Suprapubic skin (tissue), 4 donors: ENCODE data around the gene ZFYVE28.

Experiments used
- CTCF ChIP-seq, 2 donors: fragments of 200-600 bp in 1 of 2; fragments of 450-650 bp in 1 of 2; sonication (generic) in 1 of 2; IDR thresholded peaks; one replicate each; pipeline ENCODE4 v1.5.1; 2016 to 2019; ENCODE audit warnings: antibody characterized with exemption in 2 of 2, mild to moderate bottlenecking in 1 of 2, moderate library complexity in 1 of 2
- POLR2A ChIP-seq, 2 donors: fragments of 450-650 bp; IDR thresholded peaks; one replicate each; pipeline ENCODE4 v1.6.1; 2017; ENCODE audit warnings: antibody characterized with exemption in 2 of 2, mild to moderate bottlenecking in 2 of 2, moderate library complexity in 2 of 2
- POLR2AphosphoS5 ChIP-seq, 3 donors: sonication (generic); formaldehyde crosslinking; IDR thresholded peaks; one replicate each; pipeline ENCODE4 v1.6.1; 2017; ENCODE audit warnings: antibody characterized with exemption in 3 of 3

DNA sequence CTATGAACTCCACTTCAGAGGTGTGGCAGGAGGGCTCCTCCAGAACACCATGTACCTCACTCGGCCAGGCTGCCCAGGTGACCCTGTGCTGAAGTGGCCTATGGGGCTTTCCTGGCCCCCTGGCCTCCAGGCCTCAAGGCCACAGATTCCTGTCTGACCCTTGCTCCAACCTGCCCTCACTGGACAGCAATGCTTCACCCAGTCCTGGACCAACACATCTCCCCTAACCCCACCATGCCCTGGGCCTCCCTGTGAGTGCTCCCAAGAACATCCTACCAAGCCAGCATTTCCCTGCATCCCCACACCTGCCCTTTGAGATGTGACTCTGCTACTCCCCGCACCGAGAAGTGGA lies 10.5 kb downstream of the ZFYVE28 start:
- TF ChIP-seq POLR2A (IDR thresholded peaks at IDR 0.05): no peak
- TF ChIP-seq CTCF (IDR thresholded peaks at IDR 0.05): no peak
- no peak for TF ChIP-seq POLR2AphosphoS5 (IDR thresholded peaks at IDR 0.05)
